Stimulated activated CD4-positive, alpha-beta T cell treated with anti-CD3 and anti-CD28 coated beads, Interleukin-15, amount 100 ng/mL, for 1 hour (primary cell): Measurements from ENCODE around the gene DSG1.
"Not testable (repeated sequence)": the region's sequence is repeated elsewhere in the genome, so short reads cannot be mapped to it uniquely, and the experiment has no call there.

Experiments
- DNase-seq, 2 donors: peaks; one replicate each; pipeline ENCODE4 v3.0.0-alpha.2; 2020; ENCODE audit warnings: low read depth in 1 of 2, low spot score in 1 of 2

DSG1 gene

GRCh38 chr18:31343454-31343853 lies 25.5 kb downstream of the DSG1 start:
- DNase-seq, result no peak

GRCh38 chr18:31353336-31353735 lies 35.4 kb downstream of the DSG1 start:
- not testable (repeated sequence) for DNase-seq

DNA sequence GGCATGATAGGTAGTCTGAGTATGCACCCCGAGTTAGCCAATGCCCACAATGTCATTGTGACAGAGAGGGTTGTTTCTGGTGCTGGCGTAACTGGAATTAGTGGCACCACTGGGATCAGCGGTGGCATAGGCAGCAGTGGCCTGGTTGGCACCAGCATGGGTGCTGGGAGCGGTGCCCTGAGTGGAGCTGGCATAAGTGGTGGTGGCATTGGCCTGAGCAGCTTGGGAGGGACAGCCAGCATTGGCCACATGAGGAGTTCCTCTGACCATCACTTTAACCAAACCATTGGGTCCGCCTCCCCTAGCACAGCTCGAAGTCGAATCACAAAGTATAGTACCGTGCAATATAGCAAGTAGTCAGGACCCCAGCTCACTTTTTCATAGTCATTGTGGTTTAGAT lies 37.0 kb downstream of the DSG1 start:
- DNase-seq, result no peak

DNA sequence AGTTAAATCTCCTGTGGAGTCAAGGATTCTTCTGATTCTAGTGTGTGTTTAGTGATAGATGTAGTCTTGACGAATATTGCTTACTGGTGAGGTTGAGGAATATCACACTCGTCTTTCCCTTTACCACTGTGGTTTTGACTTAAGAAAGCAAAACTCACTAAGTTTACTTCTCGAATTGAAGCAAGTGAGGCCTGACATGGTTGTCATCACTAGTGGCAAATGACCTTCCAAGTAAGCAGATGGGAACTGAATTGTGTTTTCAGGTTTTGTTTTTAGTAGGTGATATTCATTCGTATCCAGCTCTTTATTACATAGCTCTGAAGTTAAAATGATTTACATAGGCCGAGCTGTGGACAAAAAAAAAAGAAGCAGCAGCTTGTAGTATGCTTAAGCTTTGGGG lies 38.1 kb downstream of the DSG1 start:
- DNase-seq, result no peak

DNA sequence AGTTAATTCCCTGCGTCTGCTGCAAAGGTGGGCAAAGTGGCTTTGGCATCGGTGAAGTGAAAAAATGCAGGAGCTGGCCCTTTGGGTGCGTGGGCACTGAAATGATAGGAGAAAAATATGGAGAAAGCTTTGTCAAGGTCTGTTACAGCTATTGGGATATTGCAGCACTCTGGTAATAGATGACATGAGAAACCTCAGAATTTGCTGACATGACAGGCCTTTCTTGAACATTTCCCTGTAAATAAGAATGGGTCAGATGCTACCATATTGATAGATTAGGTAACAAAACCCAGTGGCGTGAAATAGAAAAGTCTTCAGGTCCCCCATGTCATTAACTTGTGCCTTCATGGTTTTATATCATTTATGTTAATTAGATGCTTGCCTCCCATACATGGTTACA lies 46.2 kb downstream of the DSG1 start:
- DNase-seq, result no peak

GRCh38 chr18:31369478-31369877 lies 51.5 kb downstream of the DSG1 start:
- no peak for DNase-seq

DNA sequence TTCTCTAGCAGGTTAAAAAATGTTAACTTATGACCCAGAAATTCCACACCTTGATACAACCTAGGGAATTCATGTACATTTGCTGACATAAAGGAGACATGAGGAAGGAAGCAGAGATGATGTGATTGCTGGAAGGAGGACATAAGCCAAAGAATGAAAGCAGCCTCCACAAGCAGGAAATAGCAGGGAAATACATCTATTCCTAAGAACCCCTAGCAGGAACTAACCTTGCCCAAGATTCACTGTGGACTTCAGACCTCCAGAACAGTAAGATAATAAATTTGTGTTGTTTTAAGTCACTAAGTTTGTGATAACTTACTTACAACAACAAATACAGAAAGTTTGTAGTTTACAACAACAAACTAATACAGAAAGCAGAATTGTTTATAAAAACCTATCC lies 54.0 kb downstream of the DSG1 start:
- no peak for DNase-seq

DNA sequence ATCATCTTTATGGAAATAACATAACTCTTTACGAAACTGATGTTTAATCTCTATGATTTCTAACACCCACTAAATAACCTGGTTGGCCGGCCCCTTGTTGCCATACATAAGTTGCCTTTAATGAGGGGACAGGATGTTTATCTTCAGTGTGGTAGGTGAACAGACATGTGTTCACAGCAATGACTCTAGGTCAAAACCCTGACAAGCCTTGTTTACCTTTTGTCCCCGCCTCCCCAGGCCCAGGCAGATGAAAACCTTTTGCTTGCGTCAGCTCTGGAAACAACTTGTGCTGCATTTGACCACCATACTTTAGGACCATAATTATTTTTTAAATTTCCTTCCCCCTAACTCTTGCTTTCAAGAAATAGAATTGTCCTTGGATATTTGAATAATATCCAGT lies 55.7 kb downstream of the DSG1 start:
- DNase-seq, result no peak

DNA sequence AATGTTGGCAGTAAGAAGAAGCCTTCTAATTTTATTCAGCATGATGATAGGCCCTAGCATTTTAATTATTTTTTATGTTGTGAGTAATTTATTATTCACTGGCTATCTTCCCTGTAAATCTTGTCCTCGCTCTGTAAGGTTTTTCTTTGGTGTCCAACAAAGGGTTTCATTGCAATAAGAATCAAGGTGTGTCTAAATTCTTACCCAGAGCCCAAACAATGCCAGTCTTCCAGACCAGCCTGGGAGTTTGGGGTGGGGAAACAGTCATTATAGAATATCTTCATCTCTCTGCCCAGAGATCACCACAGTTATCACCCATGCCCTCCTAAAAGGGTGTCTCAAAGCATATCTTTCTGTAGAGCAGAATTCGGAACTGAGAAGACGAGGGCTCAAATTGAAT lies 58.5 kb downstream of the DSG1 start, which contains the start of gene DSG4:
TSS of gene DSG4 (plus strand) at position 301 of the 400 bp plus-strand sequence. CDS start 135 bp downstream, outside the sequence.
- DNase-seq, result no peak

DNA sequence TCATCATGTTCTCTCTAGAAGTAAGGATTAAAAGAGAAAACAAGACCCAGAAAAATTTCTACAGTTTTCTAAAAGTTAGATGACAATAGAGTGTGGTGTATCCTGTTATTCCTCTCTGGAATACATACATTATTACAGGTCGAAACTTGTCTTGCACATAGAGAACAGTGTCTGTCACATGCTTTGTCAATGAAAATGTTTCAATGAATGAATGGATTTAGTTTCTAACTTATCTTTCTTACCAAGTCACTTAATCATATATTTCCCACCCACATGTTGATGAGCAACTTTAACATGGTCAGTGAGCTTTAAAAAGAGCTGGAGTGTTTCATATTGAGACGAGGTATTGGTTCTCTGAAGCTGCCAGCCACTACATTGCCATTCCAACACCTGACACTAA lies 63.0 kb downstream of the DSG1 start:
- no peak for DNase-seq

- no peak for DNase-seq
Observed at GRCh38 chr18:31382107-31382506, 64.1 kb downstream of the DSG1 start.

- no peak for DNase-seq
Observed at GRCh38 chr18:31386741-31387140, 68.8 kb downstream of the DSG1 start.

GRCh38 chr18:31393286-31393685 lies 75.3 kb downstream of the DSG1 start:
- DNase-seq, result no peak

DNA sequence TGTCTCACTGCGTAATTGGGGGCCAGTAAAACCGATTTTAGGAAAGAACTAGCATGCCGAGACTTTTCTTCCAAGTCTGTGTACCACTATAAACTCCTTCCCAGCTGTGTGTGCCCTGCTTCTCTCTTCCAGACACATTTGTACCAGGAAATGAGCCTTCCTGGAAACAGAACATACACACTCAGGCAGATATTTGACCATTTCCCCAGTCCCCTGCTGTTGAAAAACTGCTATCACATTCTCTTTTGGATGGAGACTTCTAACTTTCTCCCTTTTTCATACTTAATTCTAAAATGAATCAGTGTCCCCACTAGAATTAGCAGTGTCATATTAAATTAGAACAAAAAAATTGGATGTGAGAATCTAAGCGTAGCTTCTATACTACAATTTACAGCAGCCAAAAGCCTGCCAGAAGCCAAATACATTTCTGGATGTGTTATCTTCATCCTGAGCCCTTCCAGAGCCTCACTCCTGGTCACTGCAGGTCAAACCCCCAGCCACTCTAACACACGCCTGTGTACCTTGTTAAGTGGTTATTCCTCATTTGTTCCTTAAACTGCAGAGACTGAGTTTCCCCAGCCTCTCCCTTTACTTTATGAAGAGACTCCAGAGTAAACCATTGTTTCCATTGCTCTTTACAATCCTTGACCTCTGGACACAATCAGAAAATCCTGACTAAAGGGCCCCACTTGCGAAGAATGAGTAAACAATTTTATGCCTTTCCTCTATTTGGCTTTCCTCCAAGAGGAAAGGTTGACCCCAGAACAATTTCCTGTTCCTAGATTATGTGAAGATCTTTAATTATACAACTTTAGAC lies 79.0 kb downstream of the DSG1 start:
- no peak for DNase-seq

DNA sequence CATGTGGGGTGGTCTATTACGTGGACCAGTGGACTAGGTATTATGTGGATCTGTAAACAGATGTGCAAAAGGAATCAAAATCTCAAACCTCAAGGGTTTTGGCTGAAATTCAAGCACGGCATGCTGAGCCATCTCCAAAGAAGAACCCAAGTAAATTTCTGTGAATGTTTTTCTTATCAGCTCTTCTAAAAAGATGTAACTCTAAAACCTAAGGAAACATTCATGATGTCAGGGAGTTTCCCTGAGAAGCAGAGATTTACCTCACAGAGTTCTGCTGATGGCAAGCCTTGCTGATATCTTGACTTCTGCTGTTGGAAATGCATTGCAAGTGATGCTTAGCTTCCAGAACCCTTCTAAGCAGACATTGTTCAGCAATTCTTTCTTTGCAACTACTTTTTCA lies 80.2 kb downstream of the DSG1 start:
- no peak for DNase-seq

- no peak for DNase-seq
Observed at GRCh38 chr18:31399306-31400032, 81.5 kb downstream of the DSG1 start.

GRCh38 chr18:31401156-31402025 lies 83.4 kb downstream of the DSG1 start:
- DNase-seq, result no peak

- no peak for DNase-seq
Observed at GRCh38 chr18:31402026-31402373, 84.0 kb downstream of the DSG1 start.

GRCh38 chr18:31403409-31403808 lies 85.4 kb downstream of the DSG1 start:
- no peak for DNase-seq
